Spleen (tissue), 11 donors: ENCODE measurements around the gene PRRX1. TPM values are rescaled to one million over a fixed set of nuclear protein-coding genes. Genes with fewer than 3 reads are reported as not detected.

Source experiments
- DNase-seq: peaks from one replicate; pipeline ENCODE4 v3.0.0-alpha.2; 2020
- H3K27ac ChIP-seq, 8 donors: fragments of 200-600 bp; sonication (generic) in 7 of 8; 1 replicate in 4 of 8; 2 replicates in 4 of 8; pipeline versions ENCODE4 v1.5.0 to v1.8.0; 2016 to 2021; ENCODE audit warnings: inconsistent platforms in 4 of 8, mild to moderate bottlenecking in 4 of 8, moderate library complexity in 1 of 8
- H3K27me3 ChIP-seq, 7 donors: fragments of 200-600 bp; sonication (generic) in 6 of 7; replicated peaks in 1 of 7; 1 replicate in 4 of 7; 2 replicates in 3 of 7; pipeline versions ENCODE4 v1.5.0 to v1.8.0; 2016 to 2021; ENCODE audit warnings: inconsistent platforms in 3 of 7, mild to moderate bottlenecking in 1 of 7
- H3K36me3 ChIP-seq, 6 donors: fragments of 200-600 bp; sonication (generic) in 5 of 6; 1 replicate in 4 of 6; 2 replicates in 2 of 6; pipeline versions ENCODE4 v1.5.0 to v1.8.0; 2016 to 2021; ENCODE audit warnings: inconsistent platforms in 2 of 6
- H3K4me1 ChIP-seq, 6 donors: fragments of 200-600 bp; sonication (generic) in 5 of 6; 1 replicate in 3 of 6; 2 replicates in 3 of 6; pipeline versions ENCODE4 v1.5.0 to v1.8.0; 2016 to 2021; ENCODE audit warnings: inconsistent platforms in 3 of 6
- H3K4me3 ChIP-seq, 8 donors: fragments of 200-600 bp; sonication (generic) in 7 of 8; 1 replicate in 4 of 8; 2 replicates in 4 of 8; pipeline versions ENCODE4 v1.5.0 to v1.8.0; 2016 to 2021; ENCODE audit warnings: inconsistent platforms in 4 of 8, mild to moderate bottlenecking in 4 of 8, moderate library complexity in 2 of 8
- H3K9me3 ChIP-seq, 8 donors: fragments of 200-600 bp; sonication (generic) in 7 of 8; 1 replicate in 4 of 8; 2 replicates in 4 of 8; pipeline versions ENCODE4 v1.5.0 to v1.8.0; 2016 to 2021; ENCODE audit warnings: inconsistent platforms in 4 of 8
- CTCF ChIP-seq, 11 experiments: fragments of 200-600 bp in 7 of 11; fragments of 450-650 bp in 4 of 11; sonication (generic) in 4 of 11; IDR thresholded peaks in 8 of 11; conservative IDR thresholded peaks in 3 of 11; 1 replicate in 7 of 11; 2 replicates in 4 of 11; pipeline versions ENCODE4 v1.4.0 to v1.8.0; 2016 to 2021; ENCODE audit warnings: antibody characterized with exemption in 11 of 11, inconsistent platforms in 4 of 11, mild to moderate bottlenecking in 1 of 11
- POLR2A ChIP-seq, 3 donors: fragments of 450-650 bp; IDR thresholded peaks; one replicate each; pipeline ENCODE4 v1.5.1; 2017; ENCODE audit warnings: antibody characterized with exemption in 3 of 3, mild to moderate bottlenecking in 1 of 3
- POLR2AphosphoS5 ChIP-seq, 3 donors: sonication (generic); formaldehyde crosslinking; IDR thresholded peaks; one replicate each; pipeline ENCODE4 v1.5.1; 2017; ENCODE audit warnings: antibody characterized with exemption in 3 of 3
- WGBS, 5 donors: extraction: QIAGEN DNeasy Blood & Tissue Kit in 3 of 5; methylation state at CpG; one replicate each; pipeline versions ENCODE4 v1.1.5 to v1.1.7; 2013 to 2018; 5-methylcytosine and 5-hydroxymethylcytosine counted together
- intact Hi-C: fragments of 100-400 bp; cut with DNase I; formaldehyde crosslinking; loops from one replicate; pipeline ENCODE4 v1.15.0; 2023; ENCODE audit warnings: low total_unique reads
- polyA plus RNA-seq, 3 donors: library from polyadenylated mRNA; stranded (reverse); fragments of 200-250 nt; gene quantifications; one replicate each; pipeline ENCODE4 v1.2.1, GENCODE V29; 2013
- total RNA-seq, 7 donors: library from RNA; depleted of rRNA in 3 of 7; stranded (reverse); fragments of >200 nt in 3 of 7; fragmentation: NEBNext Ultra II Directional in 4 of 7; extraction: Animal tissue kit (Norgen Biotek cat#: 25700) in 4 of 7; gene quantifications; one replicate each; pipeline versions ENCODE4 v1.1.0 to v1.2.1, GENCODE V29; 2016 to 2021
- donor health status: healthy with polysubstance abuse.
- donor health status: DM: no; HTN: no; CAD: no; lungs with moderate emphysema.
- donor health status: DM: no; HTN: no; CAD: no.
- donor health status: Bipolar disorder and iron deficiency.
- donor health status: healthy.
- donor health status: DM: no; HTN: no; CAD: no.
- donor health status: DM: yes; HTN: yes; CAD: no.

The PRRX1 gene
- total and polyA plus RNA-seq, 10 donors: 1.2 to 5.9 (median 3.1) TPM

DNA sequence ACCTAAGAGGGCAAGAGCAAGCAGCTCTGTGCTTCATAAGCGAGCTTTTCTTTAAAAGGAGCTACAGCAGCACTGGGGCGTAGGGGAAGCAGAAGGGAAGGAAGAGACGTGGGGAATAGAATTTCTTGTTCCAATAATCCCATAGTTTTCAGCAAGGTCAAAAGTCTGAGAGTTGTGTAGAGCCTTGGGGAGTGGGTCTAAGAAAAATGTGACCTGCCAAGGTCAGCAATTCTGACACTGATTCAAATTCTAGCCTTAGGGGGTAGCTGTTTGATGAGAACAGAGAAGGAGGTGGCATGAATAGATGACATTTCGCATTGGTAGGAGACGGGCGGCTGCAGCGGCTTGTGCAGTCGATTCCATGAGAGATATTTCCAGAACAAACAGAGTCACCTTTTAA lies 22.4 kb downstream of the PRRX1 start:
- 84 to 93% (median 89%) methylated on average over 8 of the region's 8 CpGs for WGBS, 5 donors
- intact Hi-C loops: no loop called here

GRCh38 chr1:170687621-170688020 lies 23.7 kb downstream of the PRRX1 start:
- Histone ChIP-seq H3K4me3 (no peak overlapping the region), H3K9me3 (no peaks in the 10 kb centered on the region), H3K36me3 (no peaks in the 10 kb centered on the region), H3K4me1 (peaks cover 0 to 3% (median 0%) of the 10 kb centered on the region in 6 donors), H3K27me3 (peaks cover 0 to 12% (median 0%) of the 10 kb centered on the region in 7 donors), H3K27ac (no peak overlapping the region)
- intact Hi-C loops: no loop called here
- TF ChIP-seq POLR2A (IDR thresholded peaks at IDR 0.05): no peak
- TF ChIP-seq CTCF (IDR thresholded peaks at IDR 0.05 in 8 of 11, conservative IDR thresholded peaks at IDR 0.05 in 3 of 11): no peak
- TF ChIP-seq POLR2AphosphoS5 (IDR thresholded peaks at IDR 0.05): no peak
- DNase-seq: no peak
- 71 to 88% (median 83%) methylated on average over 4 of the region's 4 CpGs for WGBS, 5 donors

More for the DNA sequence above, 22.4 kb downstream of the PRRX1 start:
- H3K9me3 ChIP-seq: no peaks in the 10 kb centered on the region
- TF ChIP-seq POLR2A (IDR thresholded peaks at IDR 0.05): no peak
- TF ChIP-seq POLR2AphosphoS5 (IDR thresholded peaks at IDR 0.05): no peak
- TF ChIP-seq CTCF (IDR thresholded peaks at IDR 0.05 in 8 of 11, conservative IDR thresholded peaks at IDR 0.05 in 3 of 11): no peak
- no peak overlapping the region for H3K4me3 ChIP-seq
- peaks cover 0 to 12% (median 0%) of the 10 kb centered on the region in 7 donors for H3K27me3 ChIP-seq
- H3K36me3 ChIP-seq: no peaks in the 10 kb centered on the region
- H3K27ac ChIP-seq: no peak overlapping the region
- DNase-seq: no peak
- peaks cover 0 to 3% (median 0%) of the 10 kb centered on the region in 6 donors for H3K4me1 ChIP-seq

- no peak overlapping the region for H3K27ac ChIP-seq
- peaks cover 0 to 4% (median 0%) of the 10 kb centered on the region in 7 donors for H3K27me3 ChIP-seq
- TF ChIP-seq CTCF (IDR thresholded peaks at IDR 0.05 in 8 of 11, conservative IDR thresholded peaks at IDR 0.05 in 3 of 11) (no peak), POLR2A (IDR thresholded peaks at IDR 0.05) (no peak), POLR2AphosphoS5 (IDR thresholded peaks at IDR 0.05) (no peak)
- no peaks in the 10 kb centered on the region for H3K36me3 ChIP-seq
- no peak for DNase-seq
- intact Hi-C loops: no loop called here
- H3K9me3 ChIP-seq: no peaks in the 10 kb centered on the region
- peaks cover 0 to 3% (median 0%) of the 10 kb centered on the region in 6 donors for H3K4me1 ChIP-seq
- no peak overlapping the region for H3K4me3 ChIP-seq
Observed at GRCh38 chr1:170691258-170691657, 27.3 kb downstream of the PRRX1 start.

- H3K4me3 ChIP-seq: no peak overlapping the region
- H3K9me3 ChIP-seq: no peaks in the 10 kb centered on the region
- H3K36me3 ChIP-seq: no peaks in the 10 kb centered on the region
- TF ChIP-seq POLR2A (IDR thresholded peaks at IDR 0.05) (no peak), POLR2AphosphoS5 (IDR thresholded peaks at IDR 0.05) (no peak), CTCF (IDR thresholded peaks at IDR 0.05 in 8 of 11, conservative IDR thresholded peaks at IDR 0.05 in 3 of 11) (no peak)
- H3K27me3 ChIP-seq: peaks cover 0 to 4% (median 0%) of the 10 kb centered on the region in 7 donors
- no peak for DNase-seq
- intact Hi-C loops: no loop called here
- no peak overlapping the region for H3K27ac ChIP-seq
- H3K4me1 ChIP-seq: peaks cover 0 to 3% (median 0%) of the 10 kb centered on the region in 6 donors
- 32 to 61% (median 51%) methylated on average over 2 of the region's 2 CpGs for WGBS, 5 donors
Observed at GRCh38 chr1:170692866-170693575, 29.1 kb downstream of the PRRX1 start.
